Sigmoid colon (tissue), 7 donors: ENCODE data around the gene FGF14. TPM values are rescaled to one million over a fixed set of nuclear protein-coding genes. Genes with fewer than 3 reads are reported as not detected.

Experiments used
- DNase-seq: peaks from one replicate; pipeline ENCODE4 v3.0.0-alpha.2; 2019
- H3K27ac ChIP-seq, 4 donors: fragments of 200-600 bp; sonication (generic); one replicate each; pipeline ENCODE4 v1.5.1; 2016 to 2019; ENCODE audit warnings: mild to moderate bottlenecking in 1 of 4
- H3K27me3 ChIP-seq, 3 donors: fragments of 200-600 bp; sonication (generic); one replicate each; pipeline ENCODE4 v1.5.1; 2019; ENCODE audit warnings: mild to moderate bottlenecking in 1 of 3
- H3K36me3 ChIP-seq, 4 donors: fragments of 200-600 bp; sonication (generic); one replicate each; pipeline ENCODE4 v1.5.1; 2016 to 2019
- H3K4me1 ChIP-seq, 4 donors: fragments of 200-600 bp; sonication (generic); one replicate each; pipeline ENCODE4 v1.5.1; 2017 to 2019
- H3K4me3 ChIP-seq, 4 donors: fragments of 200-600 bp; sonication (generic); one replicate each; pipeline ENCODE4 v1.5.1; 2017 to 2019; ENCODE audit warnings: mild to moderate bottlenecking in 2 of 4, moderate library complexity in 1 of 4
- H3K9me3 ChIP-seq, 4 donors: fragments of 200-600 bp in 3 of 4; sonication (generic) in 3 of 4; one replicate each; pipeline versions ENCODE4 v1.5.1 to v1.6.1; 2013 to 2019
- CTCF ChIP-seq, 4 experiments: fragments of 450-650 bp in 3 of 4; fragments of 200-600 bp in 1 of 4; IDR thresholded peaks; one replicate each; pipeline ENCODE4 v1.5.1; 2016 to 2019; ENCODE audit warnings: antibody characterized with exemption in 4 of 4, mild to moderate bottlenecking in 3 of 4, moderate library complexity in 2 of 4
- EP300 ChIP-seq, 4 donors: sonication (generic); formaldehyde crosslinking; IDR thresholded peaks; one replicate each; pipeline ENCODE4 v1.6.1; 2017; ENCODE audit warnings: antibody characterized with exemption in 4 of 4
- POLR2A ChIP-seq, 2 donors: fragments of 450-650 bp; IDR thresholded peaks; one replicate each; pipeline ENCODE4 v1.6.1; 2016; ENCODE audit warnings: antibody characterized with exemption in 2 of 2, mild to moderate bottlenecking in 2 of 2, moderate library complexity in 2 of 2
- POLR2AphosphoS5 ChIP-seq, 4 donors: sonication (generic); formaldehyde crosslinking; IDR thresholded peaks; one replicate each; pipeline ENCODE4 v1.6.1; 2017; ENCODE audit warnings: antibody characterized with exemption in 4 of 4
- WGBS, 2 donors: extraction: QIAGEN DNeasy Blood & Tissue Kit; methylation state at CpG; one replicate each; pipeline ENCODE4 v1.1.7; 2013; 5-methylcytosine and 5-hydroxymethylcytosine counted together
- intact Hi-C: fragments of 100-400 bp; cut with DNase I; formaldehyde crosslinking; loops from one replicate; pipeline ENCODE4 v1.15.1; 2023
- polyA plus RNA-seq, 3 donors: library from polyadenylated mRNA; stranded (reverse); fragments of 200-250 nt; gene quantifications; one replicate each; pipeline ENCODE4 v1.2.3, GENCODE V29; 2013
- total RNA-seq, 4 donors: library from RNA; depleted of rRNA; stranded (reverse); fragments of >200 nt; gene quantifications; one replicate each; pipeline ENCODE4 v1.1.0, GENCODE V29; 2016
- donor health status: healthy with polysubstance abuse.
- donor health status: Bipolar disorder and iron deficiency.
- donor health status: healthy.

Gene FGF14
- total and polyA plus RNA-seq, 7 donors: under 0.01 to 1.6 (median 1.1) TPM

- no peak for DNase-seq
- Histone ChIP-seq H3K4me1 (no peaks in the 10 kb centered on the region), H3K27ac (no peak overlapping the region), H3K36me3 (no peaks in the 10 kb centered on the region), H3K4me3 (no peak overlapping the region), H3K27me3 (no peaks in the 10 kb centered on the region), H3K9me3 (no peaks in the 10 kb centered on the region)
- TF ChIP-seq EP300 (IDR thresholded peaks at IDR 0.05): no peak
- TF ChIP-seq POLR2A (IDR thresholded peaks at IDR 0.05): no peak
- TF ChIP-seq POLR2AphosphoS5 (IDR thresholded peaks at IDR 0.05): no peak
- TF ChIP-seq CTCF (IDR thresholded peaks at IDR 0.05): no peak
- WGBS, 2 donors: 41 to 73% methylated on average over 9 of the region's 9 CpGs
- intact Hi-C loops: no loop called here
Measured at GRCh38 chr13:101739382-101740178, 662.3 kb downstream of the FGF14 start.

- TF ChIP-seq EP300 (IDR thresholded peaks at IDR 0.05) (no peak), POLR2A (IDR thresholded peaks at IDR 0.05) (no peak), CTCF (IDR thresholded peaks at IDR 0.05) (no peak), POLR2AphosphoS5 (IDR thresholded peaks at IDR 0.05) (no peak)
- Histone ChIP-seq H3K36me3 (no peaks in the 10 kb centered on the region), H3K4me1 (no peaks in the 10 kb centered on the region), H3K27me3 (no peaks in the 10 kb centered on the region), H3K27ac (no peak overlapping the region), H3K4me3 (no peak overlapping the region), H3K9me3 (no peaks in the 10 kb centered on the region)
- DNase-seq: no peak
- 51 to 85% methylated on average over 2 of the region's 2 CpGs for WGBS, 2 donors
- intact Hi-C loops: no loop called here
Measured at GRCh38 chr13:101738336-101738735, 663.5 kb downstream of the FGF14 start.

GRCh38 chr13:101736566-101736965, 665.3 kb downstream of the FGF14 start:
- no peak for TF ChIP-seq POLR2A (IDR thresholded peaks at IDR 0.05)
- no peak for TF ChIP-seq EP300 (IDR thresholded peaks at IDR 0.05)
- no peak for TF ChIP-seq CTCF (IDR thresholded peaks at IDR 0.05)
- no peak for TF ChIP-seq POLR2AphosphoS5 (IDR thresholded peaks at IDR 0.05)
- DNase-seq: no peak
- Histone ChIP-seq H3K4me1 (no peaks in the 10 kb centered on the region), H3K36me3 (no peaks in the 10 kb centered on the region), H3K9me3 (no peaks in the 10 kb centered on the region), H3K27me3 (no peaks in the 10 kb centered on the region), H3K4me3 (no peak overlapping the region), H3K27ac (no peak overlapping the region)
- intact Hi-C loops: no loop called here
- WGBS, 2 donors: 57 to 61% methylated on average over 3 of the region's 3 CpGs

- no peaks in the 10 kb centered on the region for H3K9me3 ChIP-seq
- TF ChIP-seq POLR2A (IDR thresholded peaks at IDR 0.05): no peak
- TF ChIP-seq POLR2AphosphoS5 (IDR thresholded peaks at IDR 0.05): no peak
- no peak for TF ChIP-seq EP300 (IDR thresholded peaks at IDR 0.05)
- TF ChIP-seq CTCF (IDR thresholded peaks at IDR 0.05): no peak
- no peaks in the 10 kb centered on the region for H3K36me3 ChIP-seq
- H3K27ac ChIP-seq: no peak overlapping the region
- H3K27me3 ChIP-seq: no peaks in the 10 kb centered on the region
- no peaks in the 10 kb centered on the region for H3K4me1 ChIP-seq
- DNase-seq: no peak
- intact Hi-C loops: no loop called here
- no peak overlapping the region for H3K4me3 ChIP-seq
- 86 to 92% methylated on average over 3 of the region's 3 CpGs for WGBS, 2 donors
Measured at GRCh38 chr13:101730420-101731000, 671.3 kb downstream of the FGF14 start.
